NB4 (cell line): ENCODE results near the gene AVPR1A.
"Not testable (repeated sequence)": the region's sequence is repeated elsewhere in the genome, so short reads cannot be mapped to it uniquely, and the experiment has no call there.

Source experiments
- DNase-seq: peaks from one replicate; pipeline ENCODE4 v3.0.0; 2010; ENCODE audit warnings: low read depth
- H3K4me3 ChIP-seq: one replicate; pipeline ENCODE4 v1.5.1; 2011; ENCODE audit warnings: mild to moderate bottlenecking, low read depth, low read length, moderate library complexity
- CTCF ChIP-seq: IDR thresholded peaks from one replicate; pipeline ENCODE4 v1.5.1; 2012; ENCODE audit warnings: low read depth, low read length
- MYC ChIP-seq: IDR thresholded peaks from 2 replicates; pipeline ENCODE4 v1.6.1; 2011; ENCODE audit warnings: low read depth, low read length
- POLR2A ChIP-seq: IDR thresholded peaks from 2 replicates; pipeline ENCODE4 v1.6.1; 2011; ENCODE audit warnings: mild to moderate bottlenecking; ENCODE audit not compliant: insufficient read length; ENCODE audit errors: extremely low read depth
- TF ChIP-seq, protein P1 (sequence below): IDR thresholded peaks from 2 replicates; pipeline ENCODE4 v1.6.1; 2011; ENCODE audit warnings: low read depth, low read length

AVPR1A gene

GRCh38 chr12:63150713-63151622 lies at the start of gene AVPR1A:
Gene AVPR1A, minus strand, starts transcription at chr12:63151201. Its CDS starts 365 bp downstream, at chr12:63150836.
- H3K4me3 ChIP-seq = no peak within 1 kb of the TSS
- no peak for DNase-seq
- no peak for TF ChIP-seq CTCF
- TF ChIP-seq MYC = no peak
- TF ChIP-seq, protein P1, sequence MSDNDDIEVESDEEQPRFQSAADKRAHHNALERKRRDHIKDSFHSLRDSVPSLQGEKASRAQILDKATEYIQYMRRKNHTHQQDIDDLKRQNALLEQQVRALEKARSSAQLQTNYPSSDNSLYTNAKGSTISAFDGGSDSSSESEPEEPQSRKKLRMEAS = no peak
- no peak for TF ChIP-seq POLR2A

DNA sequence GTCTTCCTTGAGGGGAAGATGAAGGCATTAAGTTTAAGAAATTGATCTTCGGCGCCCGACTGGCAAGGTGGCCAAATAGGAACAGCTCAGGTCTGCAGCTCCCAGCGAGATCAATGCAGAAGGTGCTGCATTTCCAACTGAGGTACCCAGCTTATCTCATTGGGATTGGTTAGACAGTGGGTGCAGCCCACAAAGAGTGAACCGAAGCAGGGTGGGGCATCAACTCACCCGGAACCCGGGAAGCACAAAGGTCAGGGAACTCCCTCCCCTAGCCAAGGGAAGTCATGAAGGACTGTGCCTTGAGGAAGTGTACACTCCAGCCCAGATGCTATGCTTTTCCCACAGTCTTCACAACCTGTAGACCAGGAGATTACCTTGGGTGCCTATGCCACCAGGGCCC lies 45.2 kb upstream of the AVPR1A start:
- no peak for DNase-seq
- H3K4me3 ChIP-seq = no peak overlapping the region
- TF ChIP-seq, protein P1 = no peak

DNA sequence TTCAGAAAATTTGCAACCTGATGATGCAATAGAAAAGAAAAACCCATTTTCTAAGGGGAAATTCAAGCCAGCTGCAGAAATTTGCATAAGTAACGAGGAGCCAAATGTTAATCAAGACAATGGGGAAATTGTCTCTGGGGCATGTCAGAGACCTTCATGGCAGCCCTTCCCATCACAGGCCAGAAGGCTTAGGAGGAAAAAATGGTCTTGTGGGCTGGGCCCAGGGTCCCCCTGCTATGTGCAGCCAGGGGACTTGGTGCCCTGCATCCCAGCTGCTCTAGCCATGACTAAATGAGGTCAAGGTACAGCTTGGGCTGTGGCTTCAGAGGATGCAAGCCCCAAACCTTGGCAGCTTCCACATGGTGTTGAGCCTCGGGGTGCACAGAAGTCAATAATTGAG lies 28.2 kb upstream of the AVPR1A start:
- no peak for DNase-seq
- no peak for TF ChIP-seq CTCF
- TF ChIP-seq MYC = no peak
- TF ChIP-seq POLR2A = no peak
- TF ChIP-seq, protein P1 = no peak
- no peak overlapping the region for H3K4me3 ChIP-seq

DNA sequence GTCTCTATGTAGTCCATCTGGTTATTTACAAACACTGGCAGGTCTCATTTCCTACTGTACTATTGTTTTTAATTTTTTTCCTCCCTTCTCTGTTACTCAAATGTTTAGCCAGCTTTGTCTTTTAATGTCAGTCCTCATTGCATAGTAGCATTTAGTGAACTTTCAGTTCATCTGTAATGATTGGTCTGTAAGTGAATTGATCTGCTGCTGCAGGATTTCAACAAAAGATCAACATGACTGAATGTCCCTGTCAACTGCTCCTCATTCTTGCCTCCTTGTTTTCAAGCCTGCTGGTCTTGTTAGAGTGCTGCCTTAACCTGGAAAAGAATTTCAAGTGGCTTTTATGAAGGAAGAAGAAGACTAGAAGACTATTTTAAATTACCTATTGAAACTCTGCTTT lies 19.3 kb upstream of the AVPR1A start:
- TF ChIP-seq CTCF = no peak
- TF ChIP-seq MYC = no peak
- H3K4me3 ChIP-seq = no peak overlapping the region
- DNase-seq = no peak

DNA sequence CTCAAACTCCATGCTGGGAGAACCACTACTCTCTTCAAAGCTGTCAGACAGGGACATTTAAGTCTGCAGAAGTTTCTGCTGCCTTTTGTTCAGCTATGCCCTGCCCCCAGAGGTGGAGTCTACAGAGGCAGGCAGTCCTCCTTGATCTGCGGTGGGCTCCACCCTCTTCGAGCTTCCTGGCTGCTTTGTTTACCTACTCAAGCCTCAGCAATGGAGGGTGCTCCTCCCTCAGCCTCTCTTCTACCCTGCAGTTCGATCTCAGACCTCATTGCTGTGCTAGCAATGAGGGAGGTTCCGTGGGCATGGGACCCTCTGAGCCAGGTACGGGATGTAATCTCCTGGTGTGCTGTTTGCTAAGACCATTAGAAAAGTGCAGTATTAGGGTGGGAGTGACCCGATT lies 16.7 kb upstream of the AVPR1A start:
- H3K4me3 ChIP-seq, DNase-seq: not testable (repeated sequence)

DNA sequence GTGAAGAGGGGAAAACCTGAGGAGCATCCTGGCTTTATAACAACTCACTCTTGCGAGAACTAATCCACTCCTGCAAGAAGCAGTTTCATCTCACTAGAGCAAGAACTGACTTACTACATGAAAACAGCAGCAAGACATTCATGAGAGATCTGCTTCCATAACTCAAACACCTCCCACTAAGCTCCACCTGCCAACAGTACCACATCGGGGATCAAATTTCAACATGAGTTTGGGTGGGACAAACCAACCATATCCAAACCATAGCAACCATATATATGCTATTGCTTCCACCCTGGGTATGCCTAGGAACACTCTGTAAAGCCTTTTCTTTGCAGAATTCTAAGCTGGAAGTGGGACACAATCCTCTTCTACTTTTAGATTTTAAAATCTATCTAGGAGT lies 13.9 kb upstream of the AVPR1A start:
- no peak for DNase-seq
- TF ChIP-seq CTCF = no peak
- TF ChIP-seq, protein P1 = no peak
- no peak for TF ChIP-seq POLR2A
- TF ChIP-seq MYC = no peak
- H3K4me3 ChIP-seq = no peak overlapping the region

DNA sequence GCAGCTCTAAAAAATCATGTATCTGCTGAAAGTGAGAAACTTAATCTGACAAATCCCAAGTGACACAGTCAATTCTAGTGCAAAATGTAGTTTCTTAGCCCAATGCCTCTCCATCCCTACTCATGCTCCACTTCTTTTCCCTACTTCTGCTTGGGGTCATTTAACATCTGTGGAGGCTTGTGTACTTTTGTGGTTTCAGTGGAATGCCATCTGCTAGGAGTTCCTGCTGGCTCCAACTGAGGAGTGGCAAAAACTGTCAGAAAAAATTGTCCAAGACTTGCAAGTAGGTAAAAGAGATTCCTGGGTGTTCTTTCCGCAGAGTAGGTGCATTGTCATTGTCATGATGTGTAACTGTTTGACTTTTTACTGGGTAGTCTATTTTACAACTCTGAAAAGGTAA lies 12.5 kb upstream of the AVPR1A start:
- TF ChIP-seq MYC (no peak), CTCF (no peak), POLR2A (no peak)
- TF ChIP-seq, protein P1 = no peak
- no peak for DNase-seq
- H3K4me3 ChIP-seq = no peak overlapping the region
